PC-3 (cell line): ENCODE results near the gene MIA.

Source experiments
- EZH2 ChIP-seq: fragments of 300-600 bp; sonication (generic); IDR thresholded peaks from one replicate; pipeline ENCODE4 v1.6.1; 2017; ENCODE audit warnings: antibody characterized with exemption, mild to moderate bottlenecking, low read length; ENCODE audit not compliant: unreplicated experiment
- TF ChIP-seq, protein P1 (sequence below): fragments of 300-600 bp; sonication (generic); conservative IDR thresholded peaks from 2 replicates; pipeline ENCODE4 v1.5.1; 2017; ENCODE audit warnings: antibody characterized with exemption, low read depth, mild to moderate bottlenecking, low read length

DNA sequence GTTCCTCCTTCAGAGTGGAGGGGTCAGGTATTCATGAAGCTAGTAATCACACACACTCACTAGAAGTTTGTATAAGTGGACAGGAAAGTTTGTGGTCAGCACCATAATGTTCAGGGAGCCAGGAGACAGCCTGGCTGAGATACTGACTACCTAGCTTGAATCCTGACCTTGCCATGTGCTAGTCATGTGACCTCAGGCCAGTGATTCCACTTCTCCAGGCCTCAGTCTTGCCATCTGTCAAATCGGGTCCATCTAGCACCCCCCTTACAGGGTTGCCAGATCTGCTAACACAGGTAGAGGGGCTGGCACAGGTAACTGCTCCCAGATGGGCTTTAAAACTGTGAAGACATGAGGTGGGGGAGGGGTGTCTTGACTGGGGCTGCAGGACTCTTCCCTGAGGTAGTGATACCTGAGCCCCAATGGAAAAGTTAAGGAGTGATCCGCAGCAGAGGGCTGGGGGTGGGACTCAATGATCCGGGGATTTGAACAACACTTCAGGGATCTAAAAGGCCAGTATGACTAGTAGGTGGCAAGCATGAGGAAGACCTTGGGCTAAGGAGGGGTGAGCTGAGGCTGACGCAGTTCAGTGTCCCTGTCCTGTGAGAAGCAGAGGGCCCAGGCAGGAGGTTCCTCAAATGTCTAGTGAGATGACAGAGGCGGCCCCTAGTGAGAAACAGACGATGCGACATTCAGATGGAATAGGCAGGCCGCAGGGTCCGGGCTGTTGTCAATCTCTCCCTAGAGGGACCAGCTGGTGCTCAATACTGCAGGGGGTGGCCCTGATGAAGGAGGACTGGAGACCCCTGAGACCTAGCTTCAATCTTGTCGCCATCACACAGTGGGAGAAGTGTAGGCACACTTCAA lies 33.6 kb upstream of the MIA start:
- TF ChIP-seq, protein P1, sequence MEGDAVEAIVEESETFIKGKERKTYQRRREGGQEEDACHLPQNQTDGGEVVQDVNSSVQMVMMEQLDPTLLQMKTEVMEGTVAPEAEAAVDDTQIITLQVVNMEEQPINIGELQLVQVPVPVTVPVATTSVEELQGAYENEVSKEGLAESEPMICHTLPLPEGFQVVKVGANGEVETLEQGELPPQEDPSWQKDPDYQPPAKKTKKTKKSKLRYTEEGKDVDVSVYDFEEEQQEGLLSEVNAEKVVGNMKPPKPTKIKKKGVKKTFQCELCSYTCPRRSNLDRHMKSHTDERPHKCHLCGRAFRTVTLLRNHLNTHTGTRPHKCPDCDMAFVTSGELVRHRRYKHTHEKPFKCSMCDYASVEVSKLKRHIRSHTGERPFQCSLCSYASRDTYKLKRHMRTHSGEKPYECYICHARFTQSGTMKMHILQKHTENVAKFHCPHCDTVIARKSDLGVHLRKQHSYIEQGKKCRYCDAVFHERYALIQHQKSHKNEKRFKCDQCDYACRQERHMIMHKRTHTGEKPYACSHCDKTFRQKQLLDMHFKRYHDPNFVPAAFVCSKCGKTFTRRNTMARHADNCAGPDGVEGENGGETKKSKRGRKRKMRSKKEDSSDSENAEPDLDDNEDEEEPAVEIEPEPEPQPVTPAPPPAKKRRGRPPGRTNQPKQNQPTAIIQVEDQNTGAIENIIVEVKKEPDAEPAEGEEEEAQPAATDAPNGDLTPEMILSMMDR: no peak
- no peak for TF ChIP-seq EZH2
